ENCODE measurements around the gene GUCA1A. TPM values are rescaled to one million over a fixed set of nuclear protein-coding genes. Genes with fewer than 3 reads are reported as not detected.

Gene GUCA1A
- total RNA-seq, 1 experiment from 2014 or later, result not detected

GRCh38 chr6:42225029-42225339 lies 51.8 kb downstream of the GUCA1A start:
- no peaks in the 10 kb centered on the region for H3K9me3 ChIP-seq
- no peaks in the 10 kb centered on the region for H3K9me3 Mint-ChIP-seq (ENCODE audit: unreplicated experiment)
- no peaks in the 10 kb centered on the region; the same call in 1 of the 2 replicates for H3K36me3 ChIP-seq (ENCODE audit: control insufficient read depth, insufficient read depth, low read length)
- H3K36me3 Mint-ChIP-seq (ENCODE audit: insufficient read depth, unreplicated experiment), result peaks cover 4% of the 10 kb centered on the region
- intact Hi-C loops (cut with micrococcal nuclease; ENCODE audit: unreplicated experiment), result no loop called here
- no peak for DNase-seq
- no peaks in the 10 kb centered on the region for H3K27me3 ChIP-seq (replicated peaks; ENCODE audit: control insufficient read depth, insufficient read depth, low read length)
- ChIA-PET CTCF (no interaction called here), POLR2A (no interaction called here)
- BruUV-seq (replicated peaks), result TSS peak; percentile 26
- H3K4me3 ChIP-seq (ENCODE audit: low read depth, low read length), result no peak overlapping the region
- H3K27ac Mint-ChIP-seq (ENCODE audit: unreplicated experiment), result peak overlapping the region; percentile 76
- no peaks in the 10 kb centered on the region for H3K27me3 Mint-ChIP-seq (ENCODE audit: insufficient read depth, unreplicated experiment)
- H3K4me1 Mint-ChIP-seq (ENCODE audit: low read depth, unreplicated experiment), result peaks cover 39% of the 10 kb centered on the region
- TF ChIP-seq, protein P1, sequence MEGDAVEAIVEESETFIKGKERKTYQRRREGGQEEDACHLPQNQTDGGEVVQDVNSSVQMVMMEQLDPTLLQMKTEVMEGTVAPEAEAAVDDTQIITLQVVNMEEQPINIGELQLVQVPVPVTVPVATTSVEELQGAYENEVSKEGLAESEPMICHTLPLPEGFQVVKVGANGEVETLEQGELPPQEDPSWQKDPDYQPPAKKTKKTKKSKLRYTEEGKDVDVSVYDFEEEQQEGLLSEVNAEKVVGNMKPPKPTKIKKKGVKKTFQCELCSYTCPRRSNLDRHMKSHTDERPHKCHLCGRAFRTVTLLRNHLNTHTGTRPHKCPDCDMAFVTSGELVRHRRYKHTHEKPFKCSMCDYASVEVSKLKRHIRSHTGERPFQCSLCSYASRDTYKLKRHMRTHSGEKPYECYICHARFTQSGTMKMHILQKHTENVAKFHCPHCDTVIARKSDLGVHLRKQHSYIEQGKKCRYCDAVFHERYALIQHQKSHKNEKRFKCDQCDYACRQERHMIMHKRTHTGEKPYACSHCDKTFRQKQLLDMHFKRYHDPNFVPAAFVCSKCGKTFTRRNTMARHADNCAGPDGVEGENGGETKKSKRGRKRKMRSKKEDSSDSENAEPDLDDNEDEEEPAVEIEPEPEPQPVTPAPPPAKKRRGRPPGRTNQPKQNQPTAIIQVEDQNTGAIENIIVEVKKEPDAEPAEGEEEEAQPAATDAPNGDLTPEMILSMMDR (IDR thresholded peaks at IDR 0.05; ENCODE audit: insufficient read depth in 1 of 2, low read depth in 1 of 2, low read length in 1 of 2, severe bottlenecking in 1 of 2, unreplicated experiment in 1 of 2), result no peak
- H3K4me3 Mint-ChIP-seq (ENCODE audit: unreplicated experiment), result peak overlapping the region; percentile 53
- peaks cover 40% of the 10 kb centered on the region for H3K4me1 ChIP-seq

DNA sequence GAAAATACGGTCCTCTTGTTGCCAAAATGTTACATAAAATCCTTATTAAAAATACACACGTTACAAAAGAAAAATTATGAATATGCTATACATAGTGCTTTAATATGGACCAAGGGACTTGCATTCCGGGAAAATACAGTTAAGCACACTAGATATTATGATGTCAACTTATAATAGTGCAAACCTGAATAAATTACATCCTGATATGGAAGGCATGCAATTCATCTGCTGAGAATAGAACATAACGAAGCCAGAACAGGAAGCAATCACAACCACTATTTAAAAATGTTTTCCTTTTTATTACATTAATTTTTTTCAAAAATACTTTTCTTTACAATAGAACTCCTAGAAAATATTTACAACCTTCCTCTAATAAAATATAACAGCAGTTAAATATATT lies 52.3 kb downstream of the GUCA1A start:
- Histone ChIP-seq H3K9me3 (no peaks in the 10 kb centered on the region), H3K27me3 (replicated peaks; ENCODE audit: control insufficient read depth, insufficient read depth, low read length) (no peaks in the 10 kb centered on the region), H3K4me1 (peaks cover 40% of the 10 kb centered on the region), H3K4me3 (ENCODE audit: low read depth, low read length) (no peak overlapping the region), H3K36me3 (ENCODE audit: control insufficient read depth, insufficient read depth, low read length) (no peaks in the 10 kb centered on the region; the same call in 1 of the 2 replicates)
- peak overlapping the region; percentile 76 for H3K27ac Mint-ChIP-seq (ENCODE audit: unreplicated experiment)
- ChIA-PET CTCF (no interaction called here), POLR2A (no interaction called here)
- no peak for DNase-seq
- H3K27me3 Mint-ChIP-seq (ENCODE audit: insufficient read depth, unreplicated experiment), result no peaks in the 10 kb centered on the region
- intact Hi-C loops (cut with micrococcal nuclease; ENCODE audit: unreplicated experiment), result no loop called here
- H3K4me1 Mint-ChIP-seq (ENCODE audit: low read depth, unreplicated experiment), result peaks cover 39% of the 10 kb centered on the region
- no TSS peak for BruUV-seq (replicated peaks)
- peak overlapping the region; percentile 68 for H3K4me3 Mint-ChIP-seq (ENCODE audit: unreplicated experiment)
- no peaks in the 10 kb centered on the region for H3K9me3 Mint-ChIP-seq (ENCODE audit: unreplicated experiment)
- TF ChIP-seq, protein P1 (IDR thresholded peaks at IDR 0.05; ENCODE audit: insufficient read depth in 1 of 2, low read depth in 1 of 2, low read length in 1 of 2, severe bottlenecking in 1 of 2, unreplicated experiment in 1 of 2), result no peak
- peaks cover 4% of the 10 kb centered on the region for H3K36me3 Mint-ChIP-seq (ENCODE audit: insufficient read depth, unreplicated experiment)

- no peak overlapping the region; the same call in none of the 2 replicates for H3K4me3 ChIP-seq (ENCODE audit: low read depth, low read length)
- H3K36me3 ChIP-seq (ENCODE audit: control insufficient read depth, insufficient read depth, low read length), result no peaks in the 10 kb centered on the region; the same call in 1 of the 2 replicates
- H3K27me3 Mint-ChIP-seq (ENCODE audit: insufficient read depth, unreplicated experiment), result no peaks in the 10 kb centered on the region
- H3K36me3 Mint-ChIP-seq (ENCODE audit: insufficient read depth, unreplicated experiment), result peaks cover 4% of the 10 kb centered on the region
- H3K4me1 Mint-ChIP-seq (ENCODE audit: low read depth, unreplicated experiment), result peaks cover 39% of the 10 kb centered on the region
- intact Hi-C loops (cut with micrococcal nuclease; ENCODE audit: unreplicated experiment), result no loop called here
- ChIA-PET POLR2A (interaction anchor here (0.5 to 1.8 kb wide), 3 partner anchors 84 to 226 kb away, joined by 3 to 13 read pairs (median 5); partner anchors contain the start of genes C6orf132 and TRERF1), CTCF (interaction anchor here (1.3 to 1.9 kb wide), 2 partner anchors 11 to 34 kb away, joined by 7 to 15 read pairs; no protein-coding TSS in a partner anchor)
- no peaks in the 10 kb centered on the region for H3K27me3 ChIP-seq (replicated peaks; ENCODE audit: control insufficient read depth, insufficient read depth, low read length)
- TF ChIP-seq, protein P1 (IDR thresholded peaks at IDR 0.05; ENCODE audit: insufficient read depth in 1 of 2, low read depth in 1 of 2, low read length in 1 of 2, severe bottlenecking in 1 of 2, unreplicated experiment in 1 of 2), result no peak
- H3K9me3 Mint-ChIP-seq (ENCODE audit: unreplicated experiment), result no peaks in the 10 kb centered on the region
- TSS peak; percentile 82 for BruUV-seq (replicated peaks)
- peak in 1 of 2 experiments; percentile 18 for DNase-seq
- peaks cover 40% of the 10 kb centered on the region for H3K4me1 ChIP-seq
- peak overlapping the region; percentile 68 for H3K4me3 Mint-ChIP-seq (ENCODE audit: unreplicated experiment)
- H3K9me3 ChIP-seq, result no peaks in the 10 kb centered on the region
- peak overlapping the region; percentile 76 for H3K27ac Mint-ChIP-seq (ENCODE audit: unreplicated experiment)
These were observed 53.0 kb downstream of the GUCA1A start for GRCh38 chr6:42226161-42226611.

All from Caco-2 (cell line).